ENCODE results near the gene FAM72A.
"Not testable (repeated sequence)": the region's sequence is repeated elsewhere in the genome, so short reads cannot be mapped to it uniquely, and the experiment has no call there.

DNA sequence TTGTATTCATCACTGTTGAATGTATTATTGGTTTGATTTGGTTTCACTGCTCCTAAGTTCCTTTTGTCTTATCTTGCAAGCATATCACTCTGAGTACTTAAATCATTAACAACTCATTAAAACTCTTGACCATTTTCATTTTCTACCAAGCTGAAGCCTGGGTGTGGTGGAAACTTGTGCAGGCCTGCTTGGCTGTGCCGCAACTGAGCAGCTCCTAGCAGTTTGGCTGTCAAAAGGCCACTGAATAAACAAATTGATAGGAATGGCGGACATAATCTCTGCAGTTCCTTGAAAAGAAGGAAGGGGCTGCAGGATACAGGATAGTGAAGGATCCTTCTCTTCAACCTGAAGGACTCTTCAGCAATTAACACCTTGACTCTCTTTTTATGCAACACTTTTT, 26.6 kb upstream of the FAM72A start:
- TF ChIP-seq POLR2AphosphoS5 (IDR thresholded peaks at IDR 0.05; ENCODE audit: insufficient read depth, low read depth, low read length); CTCF (IDR thresholded peaks at IDR 0.05; ENCODE audit: extremely low read depth in 1 of 2, insufficient read depth in 1 of 2, low read depth in 1 of 2, low read length in 2 of 2); POLR2A (IDR thresholded peaks at IDR 0.05; ENCODE audit: low read depth, low read length); EZH2 (IDR thresholded peaks at IDR 0.05; ENCODE audit: borderline replicate concordance, low read depth, low read length, severe bottlenecking); FOS (IDR thresholded peaks at IDR 0.05; ENCODE audit: borderline replicate concordance, insufficient read depth, low read length); MYC (IDR thresholded peaks at IDR 0.05; ENCODE audit: low read depth, low read length); GATA2 (IDR thresholded peaks at IDR 0.05; ENCODE audit: insufficient read depth, insufficient read length, low read depth, low read length); JUN (IDR thresholded peaks at IDR 0.05; ENCODE audit: borderline replicate concordance, insufficient read depth, insufficient read length, low read depth): not testable (repeated sequence)
